Keratinocyte (primary cell): ENCODE measurements around the gene KREMEN1. TPM values are rescaled to one million over a fixed set of nuclear protein-coding genes. Genes with fewer than 3 reads are reported as not detected.
A peak's percentile ranks its signal among the peaks of the same experiment; 100 is the strongest.

ENCODE experiments used
- DNase-seq: peaks from one replicate; pipeline ENCODE4 v3.0.0-alpha.2; 2011; ENCODE audit warnings: low read depth, missing footprints, low spot score
- FAIRE-seq: peaks from 2 replicates; lab custom pipeline; 2011; peaks lifted over from hg19 to GRCh38; lab: Jason Lieb, UNC
- H2AFZ ChIP-seq: 2 replicates; pipeline ENCODE4 v1.6.0; 2012; ENCODE audit warnings: low read length, control low read depth, inconsistent platforms; ENCODE audit not compliant: control insufficient read depth
- H3K27ac ChIP-seq: 2 replicates; pipeline ENCODE4 v1.5.1; 2011; ENCODE audit warnings: low read length; ENCODE audit not compliant: control insufficient read depth, insufficient read depth
- H3K27me3 ChIP-seq: 3 replicates; pipeline ENCODE4 v1.6.0; 2011; ENCODE audit warnings: low read length; ENCODE audit not compliant: control insufficient read depth, insufficient read depth; ENCODE audit errors: extremely low read depth
- H3K36me3 ChIP-seq, 2 experiments: 2 replicates in 1 of 2; 3 replicates in 1 of 2; pipeline ENCODE4 v1.5.1; 2011; ENCODE audit warnings: low read length in 2 of 2, mild to moderate bottlenecking in 1 of 2; ENCODE audit not compliant: control insufficient read depth in 2 of 2, insufficient read depth in 2 of 2; ENCODE audit errors: extremely low read depth in 1 of 2
- H3K4me1 ChIP-seq: 3 replicates; pipeline ENCODE4 v1.5.1; 2011; ENCODE audit warnings: low read length; ENCODE audit not compliant: control insufficient read depth, insufficient read depth; ENCODE audit errors: extremely low read depth
- H3K4me2 ChIP-seq: 3 replicates; pipeline ENCODE4 v1.6.0; 2011; ENCODE audit warnings: low read depth, low read length; ENCODE audit not compliant: control insufficient read depth, insufficient read depth; ENCODE audit errors: extremely low read depth
- H3K4me3 ChIP-seq, 3 experiments: fragments of 200-600 bp in 1 of 3; sonication (generic) in 1 of 3; 2 replicates in 2 of 3; 3 replicates in 1 of 3; pipeline ENCODE4 v1.5.1; 2011 to 2016; ENCODE audit warnings: low read length in 3 of 3, mild to moderate bottlenecking in 3 of 3, control low read depth in 2 of 3, inconsistent platforms in 1 of 3, low read depth in 1 of 3, mixed read lengths in 1 of 3, mixed run types in 1 of 3, moderate library complexity in 1 of 3; ENCODE audit not compliant: control insufficient read depth in 2 of 3, insufficient read depth in 2 of 3; ENCODE audit errors: extremely low read depth in 1 of 3
- H3K79me2 ChIP-seq: 2 replicates; pipeline ENCODE4 v1.6.0; 2012; ENCODE audit warnings: low read length; ENCODE audit not compliant: control insufficient read depth, insufficient read depth
- H3K9ac ChIP-seq: 3 replicates; pipeline ENCODE4 v1.6.0; 2011; ENCODE audit warnings: low read length; ENCODE audit not compliant: control insufficient read depth, insufficient read depth; ENCODE audit errors: extremely low read depth
- H3K9me1 ChIP-seq: 3 replicates; pipeline ENCODE4 v1.6.0; 2011; ENCODE audit warnings: low read length; ENCODE audit not compliant: control insufficient read depth, insufficient read depth; ENCODE audit errors: extremely low read depth
- H3K9me3 ChIP-seq: 2 replicates; pipeline ENCODE4 v1.5.1; 2012; ENCODE audit warnings: low read depth, low read length; ENCODE audit not compliant: control insufficient read depth
- H4K20me1 ChIP-seq: 3 replicates; pipeline ENCODE4 v1.6.0; 2011; ENCODE audit warnings: low read length; ENCODE audit not compliant: control insufficient read depth, insufficient read depth; ENCODE audit errors: extremely low read depth
- CTCF ChIP-seq, 3 experiments: IDR thresholded peaks in 1 of 3; conservative IDR thresholded peaks in 1 of 3; optimal IDR thresholded peaks in 1 of 3; 2 replicates in 2 of 3; 3 replicates in 1 of 3; pipeline versions ENCODE3 to v1.5.1; 2011; ENCODE audit warnings: low read length in 3 of 3, mild to moderate bottlenecking in 3 of 3, moderate library complexity in 2 of 3, control low read depth in 1 of 3, inconsistent platforms in 1 of 3; ENCODE audit not compliant: insufficient read depth in 2 of 3; ENCODE audit errors: extremely low read depth in 1 of 3
- EZH2 ChIP-seq: IDR thresholded peaks from one replicate; pipeline ENCODE4 v1.6.1; 2012; ENCODE audit warnings: inconsistent platforms, mild to moderate bottlenecking, low read length, moderate library complexity
- dilution Hi-C: fragments of 300-500 bp; cut with MboI; formaldehyde crosslinking; loops from one replicate; pipeline ENCODE4 v1.7.0; 2020; ENCODE audit warnings: low sequenced_read_pairs; ENCODE audit not compliant: extremely low pct_ligation_motif_present
- polyA plus RNA-seq, 5 experiments: library from polyadenylated mRNA; depleted of rRNA in 3 of 5; stranded (reverse) in 3 of 5; stranded (forward) in 1 of 5; unstranded in 1 of 5; fragments of >200 nt; gene quantifications; 1 replicate in 1 of 5; 2 replicates in 3 of 5; 3 replicates in 1 of 5; pipeline versions ENCODE4 v1.2.1 to v1.2.3, GENCODE V29; 2011 to 2012; ENCODE audit warnings: missing spikeins in 2 of 5, low read depth in 1 of 5, low replicate concordance in 1 of 5

KREMEN1 gene
- polyA plus RNA-seq, 1 donor (not counting 4 experiments of a cell fraction or from before 2014, with no cell fraction given) = 6.8 TPM

- no peak for DNase-seq
- H3K9ac ChIP-seq = no peak overlapping the region
- H2AFZ ChIP-seq = no peak overlapping the region
- H3K27ac ChIP-seq = no peak overlapping the region
- peaks cover 0 to 2% of the 10 kb centered on the region in 2 experiments for H3K36me3 ChIP-seq
- no peaks in the 10 kb centered on the region for H3K27me3 ChIP-seq
- FAIRE-seq = no peak
- H3K79me2 ChIP-seq = no peaks in the 10 kb centered on the region
- peaks cover 19% of the 10 kb centered on the region for H3K4me1 ChIP-seq
- TF ChIP-seq EZH2 (no peak), CTCF (optimal IDR thresholded peaks at IDR 0.05 in 1 of 3, IDR thresholded peaks at IDR 0.05 in 1 of 3, conservative IDR thresholded peaks at IDR 0.05 in 1 of 3; ENCODE audit: extremely low read depth in 1 of 3, insufficient read depth in 2 of 3, low read length in 3 of 3) (no peak)
- no peaks in the 10 kb centered on the region for H3K9me3 ChIP-seq
- no peaks in the 10 kb centered on the region for H3K9me1 ChIP-seq
- H3K4me2 ChIP-seq = no peak overlapping the region
- no peaks in the 10 kb centered on the region for H4K20me1 ChIP-seq
- no peak overlapping the region for H3K4me3 ChIP-seq
- dilution Hi-C loops = no loop called here
These were observed 46.3 kb upstream of the KREMEN1 start for GRCh38 chr22:29026579-29026978.

GRCh38 chr22:29028468-29028867, 44.4 kb upstream of the KREMEN1 start:
- Histone ChIP-seq H3K36me3 (peaks cover 0 to 2% of the 10 kb centered on the region in 2 experiments), H3K27ac (no peak overlapping the region), H4K20me1 (peaks cover 2% of the 10 kb centered on the region), H3K9me1 (no peaks in the 10 kb centered on the region), H3K9ac (no peak overlapping the region), H3K27me3 (no peaks in the 10 kb centered on the region), H2AFZ (no peak overlapping the region), H3K79me2 (no peaks in the 10 kb centered on the region), H3K9me3 (no peaks in the 10 kb centered on the region), H3K4me3 (no peak overlapping the region), H3K4me1 (peaks cover 25% of the 10 kb centered on the region), H3K4me2 (no peak overlapping the region)
- dilution Hi-C loops = no loop called here
- TF ChIP-seq EZH2 (no peak), CTCF (optimal IDR thresholded peaks at IDR 0.05 in 1 of 3, IDR thresholded peaks at IDR 0.05 in 1 of 3, conservative IDR thresholded peaks at IDR 0.05 in 1 of 3; ENCODE audit: extremely low read depth in 1 of 3, insufficient read depth in 2 of 3, low read length in 3 of 3) (no peak)
- DNase-seq (no peak), FAIRE-seq (peak; percentile 17)
